Cortex of kidney (tissue), 1 donor: Measurements from ENCODE around the gene LRIT2.
"Not testable (repeated sequence)": the region's sequence is repeated elsewhere in the genome, so short reads cannot be mapped to it uniquely, and the experiment has no call there.

Experiments used
- DNase-seq: peaks from one replicate; lab custom pipeline; 2025; lab: John Stamatoyannopoulos, UW

LRIT2 gene

GRCh38 chr10:84184517-84184916, 40.8 kb downstream of the LRIT2 start:
- no peak for DNase-seq

- DNase-seq = no peak
Observed at GRCh38 chr10:84181631-84182030, 43.7 kb downstream of the LRIT2 start.

GRCh38 chr10:84180386-84180785, 45.0 kb downstream of the LRIT2 start:
- not testable (repeated sequence) for DNase-seq

GRCh38 chr10:84179059-84179710, 46.2 kb downstream of the LRIT2 start:
- no peak for DNase-seq

- no peak for DNase-seq
Observed at GRCh38 chr10:84178160-84178609, 47.2 kb downstream of the LRIT2 start.

- DNase-seq = no peak
Observed at GRCh38 chr10:84177541-84178141, 47.7 kb downstream of the LRIT2 start.

GRCh38 chr10:84176836-84177474, 48.4 kb downstream of the LRIT2 start:
- DNase-seq = no peak

- DNase-seq = no peak
Observed at GRCh38 chr10:84176351-84176750, 49.0 kb downstream of the LRIT2 start.

GRCh38 chr10:84175436-84175835, 49.9 kb downstream of the LRIT2 start:
- DNase-seq = no peak

- DNase-seq = no peak
Observed at GRCh38 chr10:84173501-84173929, 51.8 kb downstream of the LRIT2 start, which contains the start of gene GPR15LG. TSS of gene GPR15LG (plus strand) at chr10:84173801. CDS start at chr10:84173852, 51 bp downstream.

GRCh38 chr10:84172467-84173356, 52.6 kb downstream of the LRIT2 start:
- no peak for DNase-seq

GRCh38 chr10:84171700-84172466, 53.5 kb downstream of the LRIT2 start:
- DNase-seq = not testable (repeated sequence)

GRCh38 chr10:84171237-84171636, 54.1 kb downstream of the LRIT2 start:
- DNase-seq = not testable (repeated sequence)
